Left ventricle myocardium inferior (tissue), 1 donor: ENCODE results near the gene OR51A4. TPM values are rescaled to one million over a fixed set of nuclear protein-coding genes. Genes with fewer than 3 reads are reported as not detected.
A peak's percentile ranks its signal among the peaks of the same experiment; 100 is the strongest.

ENCODE experiments used
- DNase-seq: peaks from one replicate; pipeline ENCODE4 v3.0.0-alpha.2; 2020
- H3K27ac ChIP-seq: fragments of 200-600 bp; replicated peaks from 2 replicates; pipeline ENCODE4 v1.8.0; 2021
- H3K27me3 ChIP-seq: fragments of 200-600 bp; 2 replicates; pipeline ENCODE4 v1.8.0; 2021; ENCODE audit warnings: low read depth
- H3K36me3 ChIP-seq: fragments of 200-600 bp; 2 replicates; pipeline ENCODE4 v1.8.0; 2021
- H3K4me1 ChIP-seq: fragments of 200-600 bp; 2 replicates; pipeline ENCODE4 v1.8.0; 2021
- H3K4me3 ChIP-seq: fragments of 200-600 bp; 2 replicates; pipeline ENCODE4 v1.8.0; 2021; ENCODE audit warnings: mild to moderate bottlenecking, moderate library complexity
- H3K9me3 ChIP-seq: fragments of 200-600 bp; replicated peaks from 2 replicates; pipeline ENCODE4 v1.8.0; 2021
- CTCF ChIP-seq: fragments of 200-600 bp; IDR thresholded peaks from 2 replicates; pipeline ENCODE4 v1.8.0; 2021; ENCODE audit warnings: antibody characterized with exemption, mild to moderate bottlenecking, borderline replicate concordance
- intact Hi-C: fragments of 100-400 bp; cut with micrococcal nuclease; formaldehyde crosslinking; loops from one replicate; pipeline ENCODE4 v1.11.0; 2022
- long read RNA-seq: library from polyadenylated mRNA; unstranded; transcript quantifications from one replicate; pipeline ENCODE4 v2.0.0, GENCODE V29; 2021
- total RNA-seq: library from RNA; stranded (reverse); fragmentation: NEBNext Ultra II Directional; extraction: Animal tissue kit (Norgen Biotek cat#: 25700); gene quantifications from one replicate; pipeline ENCODE4 v1.2.1, GENCODE V29; 2021
- donor health status: DM: no; HTN: yes; CAD: no; lungs with severe emphysema.

Gene OR51A4
- total RNA-seq = not detected
- long read RNA-seq = 0 reads

GRCh38 chr11:4947505-4947904 is at the start of gene OR51A4:
Gene OR51A4, minus strand, starts transcription at chr11:4947605. Its CDS starts 505 bp downstream, at chr11:4947100.
- Histone ChIP-seq H3K27ac (no peak within 1 kb of the TSS), H3K4me3 (no peak within 1 kb of the TSS), H3K9me3 (no peaks in the 10 kb centered on the region), H3K36me3 (no peaks in the 10 kb centered on the region), H3K4me1 (no peaks in the 10 kb centered on the region), H3K27me3 (no peaks in the 10 kb centered on the region)
- intact Hi-C loops = no loop called here
- no peak for TF ChIP-seq CTCF
- DNase-seq = no peak

GRCh38 chr11:4994551-4994950 is 47.1 kb upstream of the OR51A4 start, which contains the start of gene OR51L1:
Gene OR51L1, plus strand, starts transcription at chr11:4994851. Its CDS starts 4,132 bp downstream, at chr11:4998983.
- no peak for DNase-seq
- Histone ChIP-seq H3K36me3 (no peaks in the 10 kb centered on the region), H3K27me3 (no peaks in the 10 kb centered on the region), H3K4me3 (no peak within 1 kb of the TSS), H3K9me3 (no peaks in the 10 kb centered on the region), H3K27ac (no peak within 1 kb of the TSS), H3K4me1 (no peaks in the 10 kb centered on the region)
- no peak for TF ChIP-seq CTCF
- intact Hi-C loops = no loop called here

GRCh38 chr11:4991060-4991459 is 43.7 kb upstream of the OR51A4 start:
- H3K36me3 ChIP-seq = no peaks in the 10 kb centered on the region
- no peak overlapping the region for H3K27ac ChIP-seq
- intact Hi-C loops = no loop called here
- no peak overlapping the region for H3K4me3 ChIP-seq
- peak; percentile 31 for TF ChIP-seq CTCF
- no peaks in the 10 kb centered on the region for H3K9me3 ChIP-seq
- no peak for DNase-seq
- H3K27me3 ChIP-seq = no peaks in the 10 kb centered on the region
- H3K4me1 ChIP-seq = no peaks in the 10 kb centered on the region

- Histone ChIP-seq H3K27ac (no peak overlapping the region), H3K4me1 (no peaks in the 10 kb centered on the region), H3K27me3 (no peaks in the 10 kb centered on the region), H3K36me3 (no peaks in the 10 kb centered on the region), H3K9me3 (no peaks in the 10 kb centered on the region), H3K4me3 (no peak overlapping the region)
- TF ChIP-seq CTCF = no peak
- no peak for DNase-seq
- intact Hi-C loops = no loop called here
These were observed 36.4 kb upstream of the OR51A4 start for GRCh38 chr11:4983841-4984240.

GRCh38 chr11:4982678-4983077 is 35.3 kb upstream of the OR51A4 start:
- Histone ChIP-seq H3K36me3 (no peaks in the 10 kb centered on the region), H3K9me3 (no peaks in the 10 kb centered on the region), H3K4me1 (no peaks in the 10 kb centered on the region), H3K27ac (no peak overlapping the region), H3K4me3 (no peak overlapping the region), H3K27me3 (no peaks in the 10 kb centered on the region)
- intact Hi-C loops = no loop called here
- no peak for TF ChIP-seq CTCF
- no peak for DNase-seq

- H3K36me3 ChIP-seq = no peaks in the 10 kb centered on the region
- intact Hi-C loops = no loop called here
- DNase-seq = no peak
These were observed 31.6 kb upstream of the OR51A4 start for GRCh38 chr11:4979036-4979435.

More at GRCh38 chr11:4979036-4979435, 31.6 kb upstream of the OR51A4 start:
- Histone ChIP-seq H3K9me3 (no peaks in the 10 kb centered on the region), H3K4me1 (no peaks in the 10 kb centered on the region), H3K27me3 (no peaks in the 10 kb centered on the region), H3K27ac (no peak overlapping the region), H3K4me3 (no peak overlapping the region)
- no peak for TF ChIP-seq CTCF
